B cell (primary cell): ENCODE results near the gene CANX. TPM values are rescaled to one million over a fixed set of nuclear protein-coding genes. Genes with fewer than 3 reads are reported as not detected.

Source experiments
- ATAC-seq: fragments of 200-7000 bp; cut with Tn5 transposase; one replicate; pipeline ENCODE4 v1.10.0; 2021; ENCODE audit warnings: low read depth, mild to moderate bottlenecking, moderate number of reproducible peaks, moderate library complexity
- CTCF ChIA-PET: fragments of 350-600 bp; sonication (Branson Sonifier 250); formaldehyde crosslinking; loops from one replicate; lab custom pipeline; 2021; ENCODE audit warnings: antibody characterized with exemption, inconsistent platforms; lab: Charles Lee
- POLR2A ChIA-PET: fragments of 350-600 bp; sonication (Branson Sonifier 250); formaldehyde crosslinking; loops from one replicate; lab custom pipeline; 2021; ENCODE audit warnings: antibody characterized with exemption; lab: Charles Lee
- DNase-seq: peaks from one replicate; pipeline ENCODE4 v3.0.0; 2013
- H2AFZ ChIP-seq: 2 replicates; pipeline ENCODE4 v1.6.1; 2012; ENCODE audit warnings: mild to moderate bottlenecking, low read depth, low read length; ENCODE audit not compliant: insufficient read depth, poor library complexity, severe bottlenecking
- H3K27ac ChIP-seq, 2 donors: 1 replicate in 1 of 2; 2 replicates in 1 of 2; pipeline ENCODE4 v1.5.1; 2012 to 2013; ENCODE audit warnings: low read length in 2 of 2, mild to moderate bottlenecking in 2 of 2, moderate library complexity in 1 of 2
- H3K27me3 ChIP-seq, 4 experiments: fragments of 200-600 bp in 1 of 4; sonication (generic) in 1 of 4; replicated peaks in 1 of 4; 1 replicate in 2 of 4; 2 replicates in 2 of 4; pipeline versions ENCODE4 v1.6.1 to v1.7.0; 2013 to 2016; ENCODE audit warnings: low read length in 3 of 4, mild to moderate bottlenecking in 2 of 4, mixed read lengths in 1 of 4, moderate library complexity in 1 of 4; ENCODE audit not compliant: insufficient read depth in 4 of 4, control insufficient read depth in 3 of 4; ENCODE audit errors: control extremely low read depth in 1 of 4
- H3K36me3 ChIP-seq, 2 experiments: replicated peaks in 1 of 2; 1 replicate in 1 of 2; 2 replicates in 1 of 2; pipeline versions ENCODE4 v1.6.1 to v1.7.1; 2013; ENCODE audit warnings: low read length in 1 of 2; ENCODE audit not compliant: insufficient read depth in 2 of 2, control insufficient read depth in 1 of 2; ENCODE audit errors: control extremely low read depth in 1 of 2, extremely low read depth in 1 of 2
- H3K4me1 ChIP-seq, 2 donors: fragments of 200-600 bp in 1 of 2; sonication (generic) in 1 of 2; 1 replicate in 1 of 2; 2 replicates in 1 of 2; pipeline versions ENCODE4 v1.5.1 to v1.6.1; 2013 to 2017; ENCODE audit warnings: low read length in 2 of 2; ENCODE audit not compliant: control insufficient read depth in 2 of 2, insufficient read depth in 2 of 2
- H3K4me2 ChIP-seq: replicated peaks from 2 replicates; pipeline ENCODE3; 2012; ENCODE audit warnings: mild to moderate bottlenecking, low read depth, low read length; ENCODE audit not compliant: poor library complexity, severe bottlenecking
- H3K4me3 ChIP-seq, 5 experiments: fragments of 200-600 bp in 1 of 5; sonication (generic) in 1 of 5; 1 replicate in 3 of 5; 2 replicates in 2 of 5; pipeline versions ENCODE4 v1.5.1 to v1.7.0; 2011 to 2016; ENCODE audit warnings: low read length in 4 of 5, mild to moderate bottlenecking in 4 of 5, low read depth in 2 of 5, control low read depth in 1 of 5, moderate library complexity in 1 of 5; ENCODE audit not compliant: insufficient read depth in 1 of 5; ENCODE audit errors: control extremely low read depth in 1 of 5, extremely low read depth in 1 of 5
- H3K79me2 ChIP-seq: fragments of 200-600 bp; sonication (generic); one replicate; pipeline ENCODE4 v1.6.0; 2016; ENCODE audit warnings: low read length; ENCODE audit not compliant: control insufficient read depth, insufficient read depth
- H3K9ac ChIP-seq: fragments of 200-600 bp; sonication (generic); 2 replicates; pipeline ENCODE4 v1.6.1; 2017; ENCODE audit warnings: mild to moderate bottlenecking, low read length, moderate library complexity
- H3K9me3 ChIP-seq, 3 donors: one replicate each; pipeline versions ENCODE4 v1.6.1 to v1.7.1; 2013; ENCODE audit warnings: low read length in 2 of 3; ENCODE audit not compliant: control insufficient read depth in 2 of 3, insufficient read depth in 1 of 3; ENCODE audit errors: control extremely low read depth in 1 of 3
- H4K20me1 ChIP-seq: 2 replicates; pipeline ENCODE4 v1.6.0; 2012; ENCODE audit warnings: mild to moderate bottlenecking, low read length; ENCODE audit not compliant: insufficient read depth, control insufficient read depth, poor library complexity, severe bottlenecking
- H3K27ac Mint-ChIP-seq: one replicate; pipeline ENCODE4 v1.8.0; 2021; ENCODE audit warnings: mixed read lengths
- H3K27me3 Mint-ChIP-seq: one replicate; pipeline ENCODE4 v1.8.0; 2021; ENCODE audit warnings: mixed read lengths
- H3K4me1 Mint-ChIP-seq: one replicate; pipeline ENCODE4 v1.8.0; 2021; ENCODE audit warnings: mixed read lengths
- H3K4me3 Mint-ChIP-seq: one replicate; pipeline ENCODE4 v1.8.0; 2021; ENCODE audit warnings: mixed read lengths
- H3K9me3 Mint-ChIP-seq: one replicate; pipeline ENCODE4 v1.8.0; 2022; ENCODE audit warnings: mixed read lengths; ENCODE audit not compliant: insufficient read depth
- CTCF ChIP-seq: fragments of 200-600 bp; IDR thresholded peaks from one replicate; pipeline ENCODE4 v1.8.0; 2022; ENCODE audit warnings: antibody characterized with exemption, mild to moderate bottlenecking
- EZH2 ChIP-seq: IDR thresholded peaks from 2 replicates; pipeline ENCODE4 v1.6.1; 2012; ENCODE audit warnings: borderline replicate concordance, low read depth, mild to moderate bottlenecking, moderate library complexity, low read length; ENCODE audit not compliant: insufficient read depth, poor library complexity, severe bottlenecking
- WGBS: methylation state at CpG from one replicate; pipeline ENCODE4 v1.1.5; 2013; ENCODE audit warnings: missing lambda C conversion rate; ENCODE audit not compliant: insufficient coverage; 5-methylcytosine and 5-hydroxymethylcytosine counted together
- intact Hi-C: fragments of 100-400 bp; cut with micrococcal nuclease; formaldehyde crosslinking; loops from one replicate; pipeline ENCODE4 v1.10.0; 2022
- polyA plus RNA-seq: library from polyadenylated mRNA; depleted of rRNA; stranded (reverse); fragments of >200 nt; gene quantifications from 2 replicates; pipeline ENCODE4 v1.2.3, GENCODE V29; 2012
- total RNA-seq, 2 donors: library from RNA; stranded (reverse); fragments of 120-200 nt in 1 of 2; gene quantifications; 1 replicate in 1 of 2; 2 replicates in 1 of 2; pipeline versions ENCODE4 v1.2.3 to v1.2.4, GENCODE V29; 2013 to 2022

Gene CANX
- total and polyA plus RNA-seq, 2 donors (not counting 1 experiment from before 2014, with no cell fraction given) = 21.0 to 179 TPM

- no peak for ATAC-seq
- no peak overlapping the region for H3K4me3 ChIP-seq
- H3K9me3 ChIP-seq = no peaks in the 10 kb centered on the region
- no peaks in the 10 kb centered on the region for H3K27me3 ChIP-seq
- peaks cover 0 to 41% of the 10 kb centered on the region in 2 experiments for H3K36me3 ChIP-seq
- no peak overlapping the region for H3K27ac ChIP-seq
- Mint-ChIP-seq H3K27ac (no peak overlapping the region), H3K4me1 (no peaks in the 10 kb centered on the region), H3K27me3 (no peaks in the 10 kb centered on the region), H3K9me3 (no peaks in the 10 kb centered on the region), H3K4me3 (no peak overlapping the region)
- intact Hi-C loops = no loop called here
- no peak overlapping the region for H3K9ac ChIP-seq
- H3K4me2 ChIP-seq = no peak overlapping the region
- peaks cover 3% of the 10 kb centered on the region for H3K79me2 ChIP-seq
- peaks cover 1% of the 10 kb centered on the region for H4K20me1 ChIP-seq
- H3K4me1 ChIP-seq = no peaks in the 10 kb centered on the region
- CTCF ChIA-PET = interaction anchor here (2.1 kb wide), 1 partner anchor 11 kb away, joined by 5 read pairs; no protein-coding TSS in a partner anchor
- no peak overlapping the region for H2AFZ ChIP-seq
- TF ChIP-seq CTCF (no peak), EZH2 (no peak)
- POLR2A ChIA-PET = no interaction called here
- WGBS = 98% methylated on average over 5 of the region's 5 CpGs
- no peak for DNase-seq
Observed at GRCh38 chr5:179778591-179778990, 79.8 kb downstream of the CANX start.

GRCh38 chr5:179779826-179780225 is 81.1 kb downstream of the CANX start:
- ATAC-seq = no peak
- Histone ChIP-seq H3K9ac (no peak overlapping the region), H3K4me3 (no peak overlapping the region), H4K20me1 (no peaks in the 10 kb centered on the region), H3K4me1 (no peaks in the 10 kb centered on the region), H2AFZ (no peak overlapping the region), H3K27me3 (no peaks in the 10 kb centered on the region), H3K36me3 (peaks cover 0 to 28% of the 10 kb centered on the region in 2 experiments), H3K79me2 (no peaks in the 10 kb centered on the region), H3K27ac (no peak overlapping the region), H3K4me2 (no peak overlapping the region), H3K9me3 (no peaks in the 10 kb centered on the region)
- no peak for DNase-seq
- TF ChIP-seq EZH2 (no peak), CTCF (no peak)
- intact Hi-C loops = no loop called here
- Mint-ChIP-seq H3K9me3 (no peaks in the 10 kb centered on the region), H3K27ac (no peak overlapping the region), H3K4me1 (no peaks in the 10 kb centered on the region), H3K4me3 (no peak overlapping the region), H3K27me3 (no peaks in the 10 kb centered on the region)
- CTCF ChIA-PET = interaction anchor here (1.0 to 2.1 kb wide), 2 partner anchors 12 to 195 kb away, joined by 3 to 5 read pairs; no protein-coding TSS in a partner anchor
- POLR2A ChIA-PET = interaction anchor here (0.5 kb wide), 1 partner anchor 321 kb away, joined by 5 read pairs; no protein-coding TSS in a partner anchor
- 98% methylated on average over 4 of the region's 4 CpGs for WGBS
